GM21447 (cell line): Measurements from ENCODE around the gene DIMT1.

Experiments
- ATAC-seq: cut with Tn5 transposase; IDR thresholded peaks from one replicate; pipeline ENCODE4 v1.9.1; 2021; ENCODE audit not compliant: unreplicated experiment

Gene DIMT1

DNA sequence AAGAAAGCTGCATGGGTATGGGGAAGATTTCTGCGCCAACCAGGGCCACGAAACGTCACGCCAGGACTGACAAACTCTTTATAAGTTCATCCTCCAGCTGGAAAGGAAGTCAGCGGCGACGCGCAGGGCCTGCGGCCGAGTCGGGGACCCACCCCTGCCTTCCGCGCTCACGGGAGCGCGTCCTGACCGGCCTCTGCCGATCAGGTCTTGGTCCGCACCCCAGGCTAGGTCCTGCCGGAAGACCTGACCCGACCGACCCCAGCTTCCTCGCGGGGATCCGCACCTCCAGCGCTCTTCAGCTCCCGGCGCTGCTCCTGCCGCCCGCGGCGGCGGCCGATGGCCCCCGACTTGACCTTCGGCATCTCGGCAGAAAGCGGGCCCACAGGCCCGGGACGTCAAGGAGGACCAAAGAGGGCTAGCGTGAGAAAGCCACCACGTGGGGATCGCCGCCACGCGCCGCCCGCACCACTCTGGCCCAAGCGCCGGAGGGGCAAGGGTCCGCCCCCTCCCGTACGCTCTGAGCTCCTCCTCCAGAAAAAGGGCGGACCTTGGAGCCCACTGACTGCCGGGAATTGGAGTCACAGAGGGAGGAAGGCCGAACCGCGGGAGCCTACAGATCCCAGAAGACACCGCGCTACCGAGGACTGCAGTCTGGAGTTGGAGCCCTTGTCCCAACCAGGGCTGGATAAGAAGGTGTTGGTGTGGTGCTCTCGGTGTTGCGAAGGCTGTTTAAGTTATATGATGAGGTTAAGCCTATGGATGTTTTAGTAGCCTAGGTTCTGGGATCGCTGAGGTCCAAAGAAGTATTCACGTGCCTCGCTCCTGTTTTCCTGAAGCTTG is at the start of gene DIMT1:
DIMT1 (minus strand) TSS at position 495 of the 840 bp plus-strand sequence; CDS start at position 362, 133 bp downstream.
- peak; percentile 96 for ATAC-seq

DNA sequence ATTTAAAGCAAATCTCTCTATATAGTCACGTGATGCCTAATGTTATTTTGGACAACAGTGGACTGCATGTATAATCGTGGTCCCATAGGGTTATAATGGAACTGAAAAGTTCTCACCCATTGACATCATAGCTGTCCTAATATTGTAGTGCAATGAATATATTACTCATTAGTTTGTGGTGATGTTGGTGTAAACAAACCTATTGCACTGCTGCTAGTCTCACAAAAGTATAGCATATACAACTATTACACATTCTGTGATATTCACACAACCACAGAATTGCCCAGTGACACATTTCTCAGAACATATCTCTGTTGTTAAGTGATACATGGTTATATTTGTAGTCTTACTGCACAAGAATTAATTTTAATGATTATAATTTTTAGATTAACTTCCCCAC is 46.6 kb upstream of the DIMT1 start:
- ATAC-seq: no peak

DNA sequence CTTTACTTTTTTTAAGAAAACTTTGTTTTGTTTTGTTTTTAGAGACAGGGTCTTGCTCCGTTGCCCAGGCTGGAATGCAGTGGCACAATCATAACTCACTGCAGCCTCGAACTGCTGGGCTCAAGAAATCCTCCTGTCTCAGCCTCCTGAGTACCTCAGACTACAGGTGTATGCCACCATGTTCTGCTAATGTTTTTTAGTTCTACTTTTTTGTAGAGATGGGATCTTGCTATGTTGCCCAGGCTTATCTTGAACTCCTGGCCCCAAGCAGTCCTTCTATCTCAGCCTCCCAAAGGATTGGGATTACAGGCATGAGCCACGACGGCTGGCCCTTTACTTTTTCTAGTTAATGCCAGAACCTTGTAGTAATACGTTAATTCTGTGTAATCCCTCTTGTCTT is 44.8 kb upstream of the DIMT1 start:
- ATAC-seq: no peak

DNA sequence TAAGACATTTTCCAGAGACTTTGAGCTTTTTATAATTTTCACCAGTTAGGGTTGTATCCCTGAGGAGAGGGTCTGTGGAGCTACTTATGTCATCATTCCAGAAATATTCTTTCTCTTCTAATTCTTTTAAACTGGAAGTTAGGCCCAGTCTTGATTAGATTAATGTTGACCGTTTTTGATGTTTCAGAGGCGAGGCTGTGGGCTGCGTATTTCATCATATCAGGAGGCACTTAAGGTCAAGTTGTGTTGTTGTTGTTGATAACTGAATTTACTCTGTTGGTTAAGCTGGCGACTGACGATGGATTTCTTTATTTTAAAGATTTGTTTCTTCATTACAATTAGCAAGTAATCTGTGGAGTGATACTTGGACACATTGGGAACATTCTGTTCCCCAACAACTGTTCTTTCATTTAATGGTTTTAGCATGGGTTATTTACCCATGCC is 28.9 kb upstream of the DIMT1 start:
- no peak for ATAC-seq

- no peak for ATAC-seq
Observed at GRCh38 chr5:62431735-62432620, 28.3 kb upstream of the DIMT1 start.

DNA sequence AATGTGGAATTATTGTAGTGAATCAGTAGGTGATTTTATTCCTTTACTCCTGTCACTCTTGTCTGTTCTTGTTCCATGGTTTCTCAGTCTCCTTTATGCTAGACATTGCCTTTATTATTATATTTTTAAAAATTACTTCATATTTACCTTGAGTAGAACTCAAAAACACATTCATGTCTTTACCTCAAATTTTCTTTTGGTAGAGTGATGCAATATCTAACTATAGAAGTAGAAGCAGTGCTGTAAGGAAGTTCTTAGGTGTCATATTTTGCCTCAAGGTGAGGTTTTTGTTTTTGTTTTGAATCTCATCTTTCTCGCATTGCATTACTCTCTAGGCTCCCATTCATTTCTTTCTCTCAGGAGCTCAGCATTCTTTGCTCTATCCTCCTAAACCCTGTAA is 21.1 kb upstream of the DIMT1 start:
- ATAC-seq: no peak

DNA sequence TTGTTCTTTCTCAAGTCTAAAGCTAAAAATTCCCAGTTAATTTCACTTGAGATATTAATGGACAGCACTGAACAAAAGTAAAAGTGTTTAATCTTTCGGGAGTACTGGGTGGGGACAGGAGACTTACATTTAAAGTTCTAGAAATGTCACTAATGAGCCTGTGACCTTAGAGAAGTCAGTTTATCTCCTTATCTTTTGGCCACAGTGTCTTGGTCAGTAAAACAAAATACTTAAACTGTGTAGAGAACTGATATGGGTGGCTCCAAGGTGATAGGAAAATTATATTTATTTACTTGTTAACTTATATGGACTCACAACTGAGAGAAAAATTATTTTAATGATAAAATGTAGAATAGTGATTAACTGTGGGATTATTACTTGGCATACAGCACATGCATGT is 17.7 kb upstream of the DIMT1 start:
- no peak for ATAC-seq

GRCh38 chr5:62419609-62420008 is 15.9 kb upstream of the DIMT1 start:
- no peak for ATAC-seq

DNA sequence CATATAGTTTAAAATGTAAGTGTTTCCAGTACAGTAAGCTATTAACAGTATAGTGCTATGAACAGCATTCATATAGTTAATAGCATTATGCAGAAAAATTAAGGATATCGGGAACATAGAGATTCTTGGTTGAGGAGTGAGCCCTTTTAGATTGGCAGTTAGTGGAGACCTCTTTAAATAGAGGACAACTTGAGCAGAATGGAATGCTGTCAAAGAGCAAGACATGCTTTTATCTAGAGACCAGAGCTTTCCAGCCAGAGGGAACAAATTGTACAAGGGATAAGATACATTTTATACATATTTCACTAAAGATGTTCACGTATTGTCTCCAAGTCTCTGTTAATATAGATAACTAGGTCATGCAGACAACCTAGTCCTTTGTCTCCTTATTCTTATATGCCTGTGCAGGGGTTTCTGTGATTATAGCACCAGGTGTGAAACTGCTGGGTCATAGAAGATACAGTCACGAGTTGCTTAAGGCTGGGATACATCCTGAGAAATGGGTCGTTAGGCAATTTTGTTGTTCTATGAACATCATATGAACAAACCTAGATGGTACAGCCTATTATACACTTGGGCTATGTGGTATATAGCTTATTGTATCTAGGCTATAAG is 14.9 kb upstream of the DIMT1 start:
- ATAC-seq: no peak

- no peak for ATAC-seq
Observed at GRCh38 chr5:62413711-62414110, 10.0 kb upstream of the DIMT1 start.

DNA sequence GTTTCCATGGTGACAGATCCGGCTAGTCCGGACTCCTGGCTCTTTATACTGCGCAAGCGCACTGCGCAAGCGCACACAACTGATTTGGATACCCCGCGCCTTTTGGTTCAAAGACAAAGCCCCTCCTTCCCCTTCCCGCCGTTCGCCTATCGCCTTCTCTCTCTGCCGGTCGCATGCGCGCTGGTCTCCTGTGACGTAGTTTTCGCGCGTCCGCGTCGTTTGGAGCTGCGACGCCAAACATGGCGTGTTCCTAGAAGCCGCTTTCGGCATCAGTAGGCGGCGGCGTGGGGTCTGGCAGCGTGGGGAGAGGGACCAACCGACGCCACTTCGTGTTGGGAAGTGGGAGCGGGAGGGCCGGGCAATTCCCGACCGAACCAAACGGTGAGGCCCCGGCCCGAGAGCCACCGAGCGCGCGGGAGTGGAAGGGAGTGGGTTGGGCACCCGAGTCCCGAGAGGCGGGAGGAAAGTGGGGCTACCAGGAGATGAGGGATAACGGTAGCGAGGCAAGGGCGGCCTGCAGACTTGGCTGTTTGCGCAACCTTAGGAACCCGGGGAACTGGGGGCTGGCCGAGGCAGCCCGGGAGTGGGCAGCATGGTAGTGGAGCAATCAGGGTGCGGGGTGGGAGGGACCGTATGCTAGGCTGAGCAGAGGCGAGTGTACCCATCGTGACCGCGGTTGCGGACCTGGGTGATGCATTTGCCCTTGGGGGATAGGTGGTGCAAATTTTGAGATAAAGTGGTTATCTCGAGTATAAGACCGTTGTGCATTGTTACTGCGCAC is 9.0 kb upstream of the DIMT1 start, which contains the start of gene IPO11:
IPO11 (plus strand) TSS at position 215 of the 781 bp plus-strand sequence. CDS start 24,517 bp downstream, outside the sequence.
- peak; percentile 97 for ATAC-seq

GRCh38 chr5:62395210-62395950 is 8.3 kb downstream of the DIMT1 start:
- no peak for ATAC-seq

- ATAC-seq: no peak
Observed at GRCh38 chr5:62386824-62387223, 16.9 kb downstream of the DIMT1 start.

DNA sequence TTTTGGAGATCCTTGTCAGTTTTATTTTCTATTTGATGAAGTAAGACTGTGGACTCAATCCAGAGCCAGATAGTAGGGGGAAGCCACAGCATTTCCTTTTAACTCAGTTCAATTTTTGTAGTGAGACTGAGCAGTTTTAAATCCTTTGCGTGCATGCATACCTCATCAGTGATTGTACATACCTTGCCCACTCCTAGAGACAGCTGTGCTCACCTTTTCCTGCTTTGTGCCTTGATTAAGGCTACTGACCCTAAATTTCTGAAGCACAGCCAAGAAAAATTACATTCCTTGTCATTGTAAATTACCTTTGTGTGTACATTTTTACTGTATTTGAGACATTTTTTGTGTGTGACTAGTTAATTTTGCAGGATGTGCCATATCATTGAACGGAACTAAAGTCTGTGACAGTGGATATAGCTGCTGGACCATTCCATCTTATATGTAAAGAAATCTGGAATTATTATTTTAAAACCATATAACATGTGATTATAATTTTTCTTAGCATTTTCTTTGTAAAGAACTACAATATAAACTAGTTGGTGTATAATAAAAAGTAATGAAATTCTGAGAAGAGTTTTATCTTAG is 17.8 kb downstream of the DIMT1 start:
- no peak for ATAC-seq

DNA sequence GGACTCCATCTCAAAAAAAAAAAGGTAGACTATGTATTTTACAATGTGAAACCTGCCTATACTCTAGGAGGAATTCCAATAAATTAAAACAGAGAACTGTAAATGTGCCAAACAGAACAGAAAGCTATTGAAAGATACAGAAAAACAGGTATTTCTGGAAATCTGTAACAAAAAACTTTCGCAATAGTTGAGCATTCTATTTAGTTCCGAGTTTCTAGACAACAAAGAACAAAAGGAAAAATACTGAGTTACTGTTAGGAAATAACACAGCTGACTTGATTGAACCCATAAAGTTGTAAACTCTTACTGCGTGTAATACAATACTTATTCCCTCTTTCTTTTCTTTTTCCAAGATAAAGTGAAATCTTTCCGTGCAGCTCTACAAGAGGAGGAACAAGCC is 18.6 kb downstream of the DIMT1 start:
- no peak for ATAC-seq

DNA sequence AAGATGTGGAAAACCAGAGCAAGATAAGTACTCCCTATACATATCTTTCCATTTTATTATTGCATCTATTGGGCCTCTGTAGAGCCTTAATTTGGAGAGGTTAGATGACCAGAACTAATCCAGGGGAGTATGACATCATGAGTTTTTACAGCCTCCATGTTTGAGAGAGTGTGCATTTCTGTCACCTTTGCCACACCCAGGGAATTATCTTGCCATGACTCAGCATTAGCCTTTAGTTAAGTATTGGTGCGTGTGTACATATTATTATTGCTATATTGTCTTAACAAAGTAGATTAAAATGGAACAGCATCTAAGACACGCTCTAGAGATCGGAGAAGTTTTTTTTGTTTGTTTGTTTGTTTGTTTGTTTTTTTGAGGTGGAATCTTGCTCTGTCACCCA is 27.6 kb downstream of the DIMT1 start:
- ATAC-seq: no peak

GRCh38 chr5:62375627-62376026 is 28.1 kb downstream of the DIMT1 start:
- ATAC-seq: no peak

GRCh38 chr5:62374090-62374489 is 29.6 kb downstream of the DIMT1 start:
- ATAC-seq: no peak

DNA sequence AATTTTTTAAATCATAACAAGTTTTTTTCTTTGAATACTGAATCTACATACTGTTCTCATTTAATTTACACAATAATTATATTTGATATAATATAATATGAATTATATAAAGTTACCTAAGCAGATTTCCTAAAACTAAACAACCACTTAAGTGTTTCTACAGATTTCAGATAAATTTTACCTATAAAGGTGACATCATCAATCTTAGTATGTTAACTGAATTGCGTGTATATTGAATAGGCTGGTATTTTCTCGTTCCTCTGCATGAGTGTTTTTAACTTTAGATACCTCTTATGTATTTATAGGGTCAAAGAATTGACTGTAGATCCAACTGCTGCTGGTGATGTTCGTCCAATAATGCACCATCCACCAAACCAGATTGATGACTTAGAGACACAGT is 30.3 kb downstream of the DIMT1 start:
- ATAC-seq: no peak

GRCh38 chr5:62372600-62372999 is 31.1 kb downstream of the DIMT1 start:
- no peak for ATAC-seq
